Glomerular visceral epithelial cell (primary cell): Measurements from ENCODE around the gene BMPR1A.

Source experiments
- DNase-seq: peaks from one replicate; pipeline ENCODE4 v3.0.0-alpha.2; 2016; ENCODE audit errors: extremely low spot score

BMPR1A gene

DNA sequence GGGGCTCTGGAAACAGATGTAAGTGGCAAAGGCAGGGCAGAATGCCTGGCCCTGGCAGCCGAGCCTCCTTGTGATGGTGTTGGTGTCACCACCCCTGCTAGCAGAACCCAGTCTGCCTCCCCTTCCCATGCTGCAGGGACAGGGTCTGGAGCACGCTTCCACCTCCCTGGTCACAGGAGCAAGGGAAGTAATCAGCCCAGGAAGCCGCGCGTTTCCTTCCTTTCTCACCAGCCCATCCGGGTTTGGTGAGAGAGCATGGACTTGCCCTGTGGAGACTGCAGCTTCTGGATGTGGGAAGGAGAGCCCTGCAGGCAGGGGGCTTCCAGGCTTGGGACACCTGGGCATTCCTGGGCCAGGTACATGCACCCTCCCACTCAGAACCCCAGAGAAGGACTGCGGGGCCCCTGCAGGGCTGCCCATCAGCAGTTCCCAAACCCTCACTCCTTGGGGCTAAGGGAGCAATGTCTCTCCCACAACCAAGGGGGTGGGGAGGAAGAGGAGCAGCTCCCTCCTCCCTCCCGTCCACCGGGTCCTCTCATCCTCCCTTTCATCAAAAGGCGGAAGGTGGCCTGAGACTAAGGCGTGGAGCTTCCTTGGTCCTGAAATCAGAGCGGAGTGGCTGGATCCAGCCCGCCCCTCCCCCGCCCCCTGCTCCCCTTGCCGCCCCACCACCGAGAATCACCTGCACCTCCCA, 199.2 kb downstream of the BMPR1A start:
- DNase-seq: no peak

- no peak for DNase-seq
Observed at GRCh38 chr10:86956195-86956847, 199.9 kb downstream of the BMPR1A start.

DNA sequence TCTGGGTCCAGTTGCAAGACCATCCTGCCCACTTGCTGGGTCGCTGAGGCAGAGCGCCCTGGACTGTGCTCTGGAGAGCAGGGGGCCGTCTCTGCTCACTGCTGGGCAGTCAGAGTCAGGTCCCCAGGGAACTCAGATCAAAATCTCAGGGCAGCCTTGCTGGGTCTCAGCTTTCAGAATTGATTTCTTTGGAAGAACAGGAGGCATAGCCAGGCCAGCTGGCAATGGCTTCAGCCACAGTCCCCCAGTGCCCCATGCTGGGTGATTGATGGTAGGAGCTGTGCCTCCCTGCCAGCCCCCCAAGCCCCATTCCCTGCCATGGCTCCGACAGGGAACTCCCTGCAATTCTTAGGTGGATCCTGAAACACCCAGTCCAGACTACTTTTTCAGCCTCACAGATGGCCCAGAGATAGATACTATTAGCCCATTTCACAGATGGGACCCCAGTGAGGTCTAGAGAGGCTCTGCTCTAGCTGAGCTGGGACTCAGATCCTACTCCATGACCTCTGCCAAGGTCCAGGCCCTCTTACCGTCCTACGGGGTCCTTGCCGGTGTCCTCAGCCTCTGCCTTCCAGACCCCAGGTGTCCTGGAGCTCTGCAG, 200.5 kb downstream of the BMPR1A start:
- no peak for DNase-seq

DNA sequence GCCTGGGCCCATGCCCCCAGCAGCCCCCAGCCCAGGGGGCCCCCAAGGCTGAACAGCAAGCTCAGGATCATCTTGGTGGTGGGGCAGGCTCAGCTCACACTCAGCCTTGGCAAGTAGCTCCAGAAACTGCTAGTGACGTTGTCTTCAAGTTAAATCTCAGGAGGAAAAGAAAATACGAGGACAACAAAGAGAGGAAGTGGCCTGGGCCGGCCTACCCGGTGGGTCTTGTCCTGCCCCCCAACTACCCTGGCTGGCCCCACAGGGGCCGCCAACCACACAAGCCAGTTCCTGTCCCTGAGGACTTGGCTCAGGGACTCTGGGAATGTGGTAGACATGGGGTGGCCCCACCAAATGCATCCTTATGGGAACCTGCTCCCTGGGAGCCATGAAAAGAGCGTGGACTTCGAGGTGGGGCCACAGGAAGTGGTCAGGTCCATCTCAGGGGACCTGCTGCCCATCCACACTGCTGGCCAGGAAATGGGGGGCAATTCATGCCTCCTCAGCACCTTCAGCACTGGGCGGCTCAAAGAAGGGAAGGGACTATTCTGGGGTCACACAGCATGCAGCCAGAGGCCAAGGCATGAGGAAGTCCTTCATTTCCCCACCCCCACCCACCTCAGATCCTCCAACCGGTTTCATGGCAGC, 201.2 kb downstream of the BMPR1A start, which contains the start of gene MMRN2:
MMRN2 (minus strand) TSS at position 145 of the 645 bp plus-strand sequence; CDS start at position 71, 74 bp downstream.
- no peak for DNase-seq

GRCh38 chr10:86958116-86958900, 201.9 kb downstream of the BMPR1A start, which contains the start of gene SNCG:
Gene SNCG (plus strand): TSS chr10:86958599. CDS start chr10:86958698, 99 bp downstream.
- DNase-seq: no peak

DNA sequence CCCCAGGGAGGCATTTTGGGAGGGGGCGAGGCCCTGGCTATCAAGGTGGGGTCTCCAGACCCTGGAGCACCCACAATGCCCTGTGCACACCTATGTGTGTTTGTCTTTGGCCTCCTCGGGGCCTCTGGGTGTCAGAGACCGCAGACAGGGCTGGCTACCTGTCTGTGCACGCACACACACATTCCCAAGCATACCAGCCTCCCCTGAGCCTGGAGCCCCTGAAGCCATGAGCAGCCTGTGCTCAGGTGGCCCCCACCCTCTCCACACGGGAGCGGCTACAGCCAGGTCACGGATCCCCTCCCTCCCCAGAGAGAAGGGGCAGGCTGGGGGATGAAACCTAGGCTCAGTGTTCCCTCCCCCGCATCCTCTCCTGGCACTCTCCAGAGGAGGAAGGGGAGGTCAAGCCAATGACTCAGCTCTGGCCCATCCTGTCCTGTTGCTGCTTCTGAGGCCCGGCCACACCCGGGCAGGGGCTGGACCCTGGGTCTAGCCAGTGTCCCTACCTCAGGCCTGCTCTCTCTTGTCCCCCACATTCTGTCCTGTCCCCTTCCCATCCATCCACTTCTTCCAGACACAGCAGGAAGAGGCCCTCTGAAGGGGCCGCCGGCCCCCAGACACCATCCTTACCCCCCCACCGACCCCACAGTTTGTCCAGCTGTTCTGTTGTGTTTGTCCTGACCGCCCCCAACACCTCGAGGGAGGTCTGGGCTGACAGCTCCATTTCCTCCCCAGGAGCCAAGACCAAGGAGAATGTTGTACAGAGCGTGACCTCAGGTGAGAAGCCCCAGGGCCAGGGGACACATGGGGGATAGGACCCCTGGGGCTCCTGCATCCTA, 202.7 kb downstream of the BMPR1A start:
- peak; percentile 58 for DNase-seq

DNA sequence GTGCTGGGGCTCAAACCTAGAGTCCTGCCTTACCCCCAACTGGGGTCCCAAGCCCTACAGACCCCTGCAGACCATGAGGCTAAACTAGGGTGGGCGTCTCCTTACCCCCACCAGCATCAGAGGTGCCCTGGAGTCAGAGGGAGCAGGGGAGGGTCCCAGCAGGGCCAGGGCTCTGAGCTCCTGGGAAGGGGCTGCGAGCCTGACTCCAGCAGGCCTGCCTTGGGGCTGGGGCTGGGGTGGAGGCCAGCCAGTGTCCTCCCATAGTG, 203.3 kb downstream of the BMPR1A start:
- no peak for DNase-seq

- DNase-seq: peak; percentile 40
Observed at GRCh38 chr10:86960003-86960862, 203.8 kb downstream of the BMPR1A start.

- no peak for DNase-seq
Observed at GRCh38 chr10:86960863-86961434, 204.5 kb downstream of the BMPR1A start.

- peak; percentile 44 for DNase-seq
Observed at GRCh38 chr10:86961481-86962091, 205.2 kb downstream of the BMPR1A start.

- DNase-seq: no peak
Observed at GRCh38 chr10:86962136-86962980, 205.9 kb downstream of the BMPR1A start.

DNA sequence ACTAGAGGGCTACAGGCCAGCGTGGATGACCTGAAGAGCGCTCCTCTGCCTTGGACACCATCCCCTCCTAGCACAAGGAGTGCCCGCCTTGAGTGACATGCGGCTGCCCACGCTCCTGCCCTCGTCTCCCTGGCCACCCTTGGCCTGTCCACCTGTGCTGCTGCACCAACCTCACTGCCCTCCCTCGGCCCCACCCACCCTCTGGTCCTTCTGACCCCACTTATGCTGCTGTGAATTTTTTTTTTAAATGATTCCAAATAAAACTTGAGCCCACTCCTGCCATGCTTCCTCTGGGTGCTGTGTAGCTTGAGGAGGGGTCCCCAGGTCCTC, 206.5 kb downstream of the BMPR1A start:
- DNase-seq: no peak

DNA sequence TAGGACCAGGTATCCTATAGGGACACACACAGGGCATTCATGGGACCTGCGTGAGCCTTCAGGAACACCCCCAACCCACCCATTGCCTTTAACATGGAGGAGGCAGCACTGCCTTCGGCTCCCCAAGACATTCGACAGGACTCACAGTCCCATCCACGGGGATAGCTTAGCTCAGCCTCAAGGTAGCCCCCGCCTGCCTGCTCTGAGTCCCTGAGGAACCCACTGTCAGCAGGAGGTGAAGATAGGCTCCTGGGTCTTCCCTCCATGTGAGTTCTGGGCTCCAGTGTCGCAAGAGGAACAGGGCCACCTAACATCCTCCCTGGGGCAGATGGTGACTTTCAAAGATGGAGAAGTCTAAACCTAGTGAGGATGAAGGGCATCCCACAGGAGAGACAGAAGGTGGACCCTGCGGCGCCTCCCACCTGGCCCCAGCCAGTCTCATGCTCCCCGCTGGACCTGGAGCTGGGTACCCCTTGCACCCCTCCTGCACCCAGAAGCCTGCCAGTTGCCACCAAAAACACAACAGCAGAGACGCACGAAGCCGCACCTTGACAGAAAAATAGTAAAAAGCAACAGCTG, 207.0 kb downstream of the BMPR1A start:
- no peak for DNase-seq

DNA sequence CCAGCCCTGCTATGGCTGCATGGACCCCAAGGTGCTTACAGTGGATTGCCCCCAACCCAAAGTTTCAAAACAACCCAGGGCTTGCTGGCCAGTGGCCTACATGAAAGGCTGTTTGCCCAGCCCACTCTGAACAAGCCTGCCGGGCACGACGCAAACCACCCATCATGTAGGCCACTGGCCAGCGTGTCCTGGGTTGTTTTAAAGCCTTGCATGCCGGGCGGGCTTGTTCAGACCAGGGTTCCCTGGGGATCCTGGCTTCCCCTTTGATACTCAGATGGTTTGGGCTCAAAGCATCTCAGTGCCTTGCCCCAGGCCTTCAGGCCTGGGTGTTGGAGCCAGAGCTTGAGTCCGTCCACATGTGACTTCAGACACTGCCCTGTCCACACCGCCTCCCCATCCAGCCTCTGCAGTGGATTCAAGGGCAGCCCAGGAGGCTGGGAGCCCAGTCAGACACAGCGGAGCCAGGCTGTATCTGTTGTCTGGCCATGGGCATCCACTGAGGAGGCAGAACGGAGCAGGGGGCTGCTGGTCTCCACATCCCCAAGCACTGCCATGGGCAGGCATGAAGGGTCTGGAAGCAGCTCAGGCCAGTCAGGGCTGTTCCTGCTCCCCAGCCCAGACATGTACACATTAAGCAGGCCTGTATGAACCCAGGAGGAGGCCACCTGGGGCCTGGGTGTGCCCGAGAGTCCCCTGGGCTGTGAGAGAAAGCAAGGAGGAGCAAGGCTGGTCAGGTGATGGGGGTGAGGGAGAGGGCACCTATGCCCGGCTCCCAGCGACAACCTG, 207.8 kb downstream of the BMPR1A start:
- DNase-seq: no peak

DNA sequence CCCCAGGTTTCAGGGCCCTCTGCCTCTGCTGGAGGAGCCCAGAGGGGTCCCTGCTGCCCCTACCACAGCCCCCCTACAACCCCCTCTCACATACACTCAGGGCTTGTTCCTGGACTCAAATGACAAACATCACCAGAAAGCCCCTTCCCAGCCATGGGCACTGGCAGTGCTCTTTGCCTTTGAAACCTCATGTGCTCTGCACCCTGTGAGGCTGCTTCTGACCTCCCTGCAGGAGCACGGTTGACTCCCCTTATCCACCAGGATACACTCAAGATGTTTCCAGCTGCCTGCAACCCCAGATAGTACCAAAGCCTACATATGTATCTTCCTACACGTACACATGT, 208.4 kb downstream of the BMPR1A start:
- no peak for DNase-seq

- DNase-seq: no peak
Observed at GRCh38 chr10:86965986-86966654, 209.7 kb downstream of the BMPR1A start.

- DNase-seq: no peak
Observed at GRCh38 chr10:86967481-86967941, 211.1 kb downstream of the BMPR1A start.
